Measurements from ENCODE around the gene PCBP3.

PCBP3 gene

GRCh38 chr21:45724994-45725843, 81.7 kb downstream of the PCBP3 start:
- no peak for DNase-seq (ENCODE audit: low read depth, low spot score)

GRCh38 chr21:45725844-45726200, 82.3 kb downstream of the PCBP3 start:
- no peak for DNase-seq (ENCODE audit: low read depth, low spot score)

- DNase-seq (ENCODE audit: low read depth, low spot score): no peak
Measured at GRCh38 chr21:45726438-45726837, 82.9 kb downstream of the PCBP3 start.

- no peak for DNase-seq (ENCODE audit: low read depth, low spot score)
Measured at GRCh38 chr21:45727390-45727789, 83.9 kb downstream of the PCBP3 start.

- DNase-seq (ENCODE audit: low read depth, low spot score): no peak
Measured at GRCh38 chr21:45735259-45736000, 91.9 kb downstream of the PCBP3 start.

GRCh38 chr21:45736042-45736689, 92.6 kb downstream of the PCBP3 start:
- DNase-seq (ENCODE audit: low read depth, low spot score): no peak

- DNase-seq (ENCODE audit: low read depth, low spot score): no peak
Measured at GRCh38 chr21:45736690-45737484, 93.4 kb downstream of the PCBP3 start.

GRCh38 chr21:45737485-45738166, 94.1 kb downstream of the PCBP3 start:
- DNase-seq (ENCODE audit: low read depth, low spot score): no peak

GRCh38 chr21:45739218-45740087, 95.9 kb downstream of the PCBP3 start:
- DNase-seq (ENCODE audit: low read depth, low spot score): no peak

GRCh38 chr21:45740088-45740440, 96.5 kb downstream of the PCBP3 start:
- DNase-seq (ENCODE audit: low read depth, low spot score): no peak

- DNase-seq (ENCODE audit: low read depth, low spot score): no peak
Measured at GRCh38 chr21:45740491-45741357, 97.2 kb downstream of the PCBP3 start.

- no peak for DNase-seq (ENCODE audit: low read depth, low spot score)
Measured at GRCh38 chr21:45741691-45742090, 98.2 kb downstream of the PCBP3 start.

GRCh38 chr21:45742247-45742646, 98.7 kb downstream of the PCBP3 start:
- no peak for DNase-seq (ENCODE audit: low read depth, low spot score)

- DNase-seq (ENCODE audit: low read depth, low spot score): no peak
Measured at GRCh38 chr21:45745256-45745655, 101.7 kb downstream of the PCBP3 start.

GRCh38 chr21:45747233-45747766, 103.8 kb downstream of the PCBP3 start:
- DNase-seq (ENCODE audit: low read depth, low spot score): no peak

GRCh38 chr21:45747802-45748445, 104.4 kb downstream of the PCBP3 start:
- no peak for DNase-seq (ENCODE audit: low read depth, low spot score)

GRCh38 chr21:45748593-45748992, 105.1 kb downstream of the PCBP3 start:
- DNase-seq (ENCODE audit: low read depth, low spot score): no peak

GRCh38 chr21:45749974-45750373, 106.4 kb downstream of the PCBP3 start:
- no peak for DNase-seq (ENCODE audit: low read depth, low spot score)
